GM23338 (cell line): ENCODE results near the gene GJA8. TPM values are rescaled to one million over a fixed set of nuclear protein-coding genes. Genes with fewer than 3 reads are reported as not detected.

Experiments
- ATAC-seq: fragments of 200-7000 bp; cut with Tn5 transposase; 3 replicates; pipeline ENCODE4 v1.9.1; 2020
- DNase-seq: peaks from one replicate; pipeline ENCODE4 v3.0.0-alpha.2; 2015; ENCODE audit warnings: low spot score
- H2AFZ ChIP-seq: fragments of 200-600 bp; sonication (generic); 2 replicates; pipeline ENCODE4 v1.8.0; 2016; ENCODE audit warnings: antibody characterized with exemption, mild to moderate bottlenecking, moderate library complexity
- H3F3A ChIP-seq: fragments of 200-600 bp; sonication (generic); replicated peaks from 2 replicates; pipeline ENCODE4 v1.8.0; 2017; ENCODE audit warnings: antibody characterized with exemption, mixed run types, low read depth
- H3K27ac ChIP-seq: fragments of 200-600 bp; sonication (generic); 2 replicates; pipeline ENCODE4 v1.6.1; 2016; ENCODE audit warnings: low read depth
- H3K27me3 ChIP-seq: fragments of 200-600 bp; sonication (generic); 2 replicates; pipeline ENCODE4 v1.8.0; 2016; ENCODE audit warnings: mild to moderate bottlenecking, mixed run types, moderate library complexity; ENCODE audit not compliant: insufficient read depth
- H3K36me3 ChIP-seq: fragments of 200-600 bp; sonication (generic); 2 replicates; pipeline ENCODE4 v1.8.0; 2016; ENCODE audit warnings: mild to moderate bottlenecking; ENCODE audit not compliant: insufficient read depth
- H3K4me1 ChIP-seq: fragments of 200-600 bp; sonication (generic); 2 replicates; pipeline ENCODE4 v1.8.0; 2016; ENCODE audit warnings: mild to moderate bottlenecking, moderate library complexity; ENCODE audit not compliant: insufficient read depth
- H3K4me2 ChIP-seq: fragments of 200-600 bp; sonication (generic); 2 replicates; pipeline ENCODE4 v1.7.1; 2017; ENCODE audit warnings: mixed run types
- H3K4me3 ChIP-seq: fragments of 200-600 bp; sonication (generic); 2 replicates; pipeline ENCODE4 v1.6.1; 2016; ENCODE audit warnings: mixed run types
- H3K79me2 ChIP-seq: fragments of 200-600 bp; sonication (generic); replicated peaks from 2 replicates; pipeline ENCODE4 v1.8.0; 2017; ENCODE audit warnings: mild to moderate bottlenecking; ENCODE audit not compliant: insufficient read depth
- H3K9me2 ChIP-seq: fragments of 200-600 bp; sonication (generic); 2 replicates; pipeline ENCODE4 v1.8.0; 2017; ENCODE audit not compliant: insufficient read depth
- H4K20me1 ChIP-seq: fragments of 200-600 bp; sonication (generic); replicated peaks from 2 replicates; pipeline ENCODE4 v1.8.0; 2017; ENCODE audit warnings: mild to moderate bottlenecking; ENCODE audit not compliant: insufficient read depth
- H3K27ac Mint-ChIP-seq: 2 replicates; pipeline ENCODE4 v1.8.0; 2020; ENCODE audit warnings: inconsistent platforms, mild to moderate bottlenecking, moderate library complexity, mixed read lengths
- H3K27me3 Mint-ChIP-seq: 3 replicates; pipeline ENCODE4 v1.8.0; 2022; ENCODE audit warnings: low read depth, mild to moderate bottlenecking, moderate library complexity, mixed read lengths, inconsistent platforms; ENCODE audit not compliant: insufficient read depth, poor library complexity
- H3K36me3 Mint-ChIP-seq: 3 replicates; pipeline ENCODE4 v1.8.0; 2021; ENCODE audit warnings: low read depth, mild to moderate bottlenecking, inconsistent platforms, moderate library complexity, mixed read lengths
- H3K4me1 Mint-ChIP-seq: 3 replicates; pipeline ENCODE4 v1.8.0; 2020; ENCODE audit warnings: mild to moderate bottlenecking, inconsistent platforms, mixed read lengths
- H3K4me3 Mint-ChIP-seq: 3 replicates; pipeline ENCODE4 v1.8.0; 2021; ENCODE audit warnings: moderate library complexity, mild to moderate bottlenecking, inconsistent platforms, mixed read lengths
- H3K9me3 Mint-ChIP-seq: 3 replicates; pipeline ENCODE4 v1.8.0; 2020; ENCODE audit warnings: moderate library complexity, mild to moderate bottlenecking, inconsistent platforms, mixed read lengths
- EZH2 ChIP-seq: fragments of 200-600 bp; sonication (generic); IDR thresholded peaks from one replicate; pipeline ENCODE4 v1.8.0; 2017; ENCODE audit warnings: antibody characterized with exemption, mild to moderate bottlenecking, low read depth; ENCODE audit not compliant: unreplicated experiment
- polyA plus RNA-seq: library from polyadenylated mRNA; unstranded; fragments of >200 nt; fragmentation: Nextera tagmentation; extraction: Ambion mirVana; gene quantifications from 2 replicates; pipeline ENCODE4 v1.2.1, GENCODE V29; 2016
- total RNA-seq: library from RNA; depleted of rRNA; stranded (reverse); fragments of >200 nt; shearing (Covaris generic); gene quantifications from 2 replicates; pipeline ENCODE4 v1.2.3, GENCODE V29; 2014
- TF ChIP-seq, protein P1 (sequence below), 2 experiments: fragments of 200-600 bp in 1 of 2; sonication (generic) in 1 of 2; conservative IDR thresholded peaks; 2 replicates each; pipeline versions ENCODE4 v1.5.1 to v1.6.1; 2016 to 2017; ENCODE audit warnings: antibody characterized with exemption in 2 of 2, low read depth in 2 of 2, mild to moderate bottlenecking in 2 of 2, moderate library complexity in 1 of 2
- TF ChIP-seq, protein P2 (sequence below): fragments of 250-450 bp; sonication (Bioruptor Pico); IDR thresholded peaks from 2 replicates; pipeline ENCODE4 v1.5.0; 2020; ENCODE audit warnings: mild to moderate bottlenecking, moderate library complexity

Gene GJA8
- total and polyA plus RNA-seq, 2 experiments from 2014 or later, result not detected

- TF ChIP-seq, protein P1, sequence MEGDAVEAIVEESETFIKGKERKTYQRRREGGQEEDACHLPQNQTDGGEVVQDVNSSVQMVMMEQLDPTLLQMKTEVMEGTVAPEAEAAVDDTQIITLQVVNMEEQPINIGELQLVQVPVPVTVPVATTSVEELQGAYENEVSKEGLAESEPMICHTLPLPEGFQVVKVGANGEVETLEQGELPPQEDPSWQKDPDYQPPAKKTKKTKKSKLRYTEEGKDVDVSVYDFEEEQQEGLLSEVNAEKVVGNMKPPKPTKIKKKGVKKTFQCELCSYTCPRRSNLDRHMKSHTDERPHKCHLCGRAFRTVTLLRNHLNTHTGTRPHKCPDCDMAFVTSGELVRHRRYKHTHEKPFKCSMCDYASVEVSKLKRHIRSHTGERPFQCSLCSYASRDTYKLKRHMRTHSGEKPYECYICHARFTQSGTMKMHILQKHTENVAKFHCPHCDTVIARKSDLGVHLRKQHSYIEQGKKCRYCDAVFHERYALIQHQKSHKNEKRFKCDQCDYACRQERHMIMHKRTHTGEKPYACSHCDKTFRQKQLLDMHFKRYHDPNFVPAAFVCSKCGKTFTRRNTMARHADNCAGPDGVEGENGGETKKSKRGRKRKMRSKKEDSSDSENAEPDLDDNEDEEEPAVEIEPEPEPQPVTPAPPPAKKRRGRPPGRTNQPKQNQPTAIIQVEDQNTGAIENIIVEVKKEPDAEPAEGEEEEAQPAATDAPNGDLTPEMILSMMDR (conservative IDR thresholded peaks at IDR 0.05; ENCODE audit: low read depth in 2 of 2), result no peak
Observed at GRCh38 chr1:147878022-147878421, 24.6 kb upstream of the GJA8 start (continued).

GRCh38 chr1:147879911-147880310 lies 22.7 kb upstream of the GJA8 start:
- Mint-ChIP-seq H3K4me3 (no peak overlapping the region), H3K27ac (no peak overlapping the region), H3K36me3 (peaks cover 8% of the 10 kb centered on the region; the same call in 2 of the 3 replicates), H3K4me1 (peaks cover 5% of the 10 kb centered on the region), H3K9me3 (peaks cover 12% of the 10 kb centered on the region), H3K27me3 (peaks cover 2% of the 10 kb centered on the region)
- H3K4me2 ChIP-seq, result no peak overlapping the region
- H3K4me1 ChIP-seq, result no peaks in the 10 kb centered on the region
- H3K4me3 ChIP-seq, result no peak overlapping the region
- TF ChIP-seq, protein P2, sequence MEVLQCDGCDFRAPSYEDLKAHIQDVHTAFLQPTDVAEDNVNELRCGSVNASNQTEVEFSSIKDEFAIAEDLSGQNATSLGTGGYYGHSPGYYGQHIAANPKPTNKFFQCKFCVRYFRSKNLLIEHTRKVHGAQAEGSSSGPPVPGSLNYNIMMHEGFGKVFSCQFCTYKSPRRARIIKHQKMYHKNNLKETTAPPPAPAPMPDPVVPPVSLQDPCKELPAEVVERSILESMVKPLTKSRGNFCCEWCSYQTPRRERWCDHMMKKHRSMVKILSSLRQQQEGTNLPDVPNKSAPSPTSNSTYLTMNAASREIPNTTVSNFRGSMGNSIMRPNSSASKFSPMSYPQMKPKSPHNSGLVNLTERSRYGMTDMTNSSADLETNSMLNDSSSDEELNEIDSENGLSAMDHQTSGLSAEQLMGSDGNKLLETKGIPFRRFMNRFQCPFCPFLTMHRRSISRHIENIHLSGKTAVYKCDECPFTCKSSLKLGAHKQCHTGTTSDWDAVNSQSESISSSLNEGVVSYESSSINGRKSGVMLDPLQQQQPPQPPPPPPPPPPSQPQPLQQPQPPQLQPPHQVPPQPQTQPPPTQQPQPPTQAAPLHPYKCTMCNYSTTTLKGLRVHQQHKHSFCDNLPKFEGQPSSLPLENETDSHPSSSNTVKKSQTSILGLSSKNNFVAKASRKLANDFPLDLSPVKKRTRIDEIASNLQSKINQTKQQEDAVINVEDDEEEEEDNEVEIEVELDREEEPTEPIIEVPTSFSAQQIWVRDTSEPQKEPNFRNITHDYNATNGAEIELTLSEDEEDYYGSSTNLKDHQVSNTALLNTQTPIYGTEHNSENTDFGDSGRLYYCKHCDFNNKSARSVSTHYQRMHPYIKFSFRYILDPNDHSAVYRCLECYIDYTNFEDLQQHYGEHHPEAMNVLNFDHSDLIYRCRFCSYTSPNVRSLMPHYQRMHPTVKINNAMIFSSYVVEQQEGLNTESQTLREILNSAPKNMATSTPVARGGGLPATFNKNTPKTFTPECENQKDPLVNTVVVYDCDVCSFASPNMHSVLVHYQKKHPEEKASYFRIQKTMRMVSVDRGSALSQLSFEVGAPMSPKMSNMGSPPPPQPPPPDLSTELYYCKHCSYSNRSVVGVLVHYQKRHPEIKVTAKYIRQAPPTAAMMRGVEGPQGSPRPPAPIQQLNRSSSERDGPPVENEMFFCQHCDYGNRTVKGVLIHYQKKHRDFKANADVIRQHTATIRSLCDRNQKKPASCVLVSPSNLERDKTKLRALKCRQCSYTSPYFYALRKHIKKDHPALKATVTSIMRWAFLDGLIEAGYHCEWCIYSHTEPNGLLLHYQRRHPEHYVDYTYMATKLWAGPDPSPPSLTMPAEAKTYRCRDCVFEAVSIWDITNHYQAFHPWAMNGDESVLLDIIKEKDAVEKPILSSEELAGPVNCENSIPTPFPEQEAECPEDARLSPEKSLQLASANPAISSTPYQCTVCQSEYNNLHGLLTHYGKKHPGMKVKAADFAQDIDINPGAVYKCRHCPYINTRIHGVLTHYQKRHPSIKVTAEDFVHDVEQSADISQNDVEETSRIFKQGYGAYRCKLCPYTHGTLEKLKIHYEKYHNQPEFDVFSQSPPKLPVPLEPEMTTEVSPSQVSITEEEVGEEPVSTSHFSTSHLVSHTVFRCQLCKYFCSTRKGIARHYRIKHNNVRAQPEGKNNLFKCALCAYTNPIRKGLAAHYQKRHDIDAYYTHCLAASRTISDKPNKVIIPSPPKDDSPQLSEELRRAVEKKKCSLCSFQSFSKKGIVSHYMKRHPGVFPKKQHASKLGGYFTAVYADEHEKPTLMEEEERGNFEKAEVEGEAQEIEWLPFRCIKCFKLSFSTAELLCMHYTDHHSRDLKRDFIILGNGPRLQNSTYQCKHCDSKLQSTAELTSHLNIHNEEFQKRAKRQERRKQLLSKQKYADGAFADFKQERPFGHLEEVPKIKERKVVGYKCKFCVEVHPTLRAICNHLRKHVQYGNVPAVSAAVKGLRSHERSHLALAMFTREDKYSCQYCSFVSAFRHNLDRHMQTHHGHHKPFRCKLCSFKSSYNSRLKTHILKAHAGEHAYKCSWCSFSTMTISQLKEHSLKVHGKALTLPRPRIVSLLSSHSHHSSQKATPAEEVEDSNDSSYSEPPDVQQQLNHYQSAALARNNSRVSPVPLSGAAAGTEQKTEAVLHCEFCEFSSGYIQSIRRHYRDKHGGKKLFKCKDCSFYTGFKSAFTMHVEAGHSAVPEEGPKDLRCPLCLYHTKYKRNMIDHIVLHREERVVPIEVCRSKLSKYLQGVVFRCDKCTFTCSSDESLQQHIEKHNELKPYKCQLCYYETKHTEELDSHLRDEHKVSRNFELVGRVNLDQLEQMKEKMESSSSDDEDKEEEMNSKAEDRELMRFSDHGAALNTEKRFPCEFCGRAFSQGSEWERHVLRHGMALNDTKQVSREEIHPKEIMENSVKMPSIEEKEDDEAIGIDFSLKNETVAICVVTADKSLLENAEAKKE (CRISPR knock-in tag), result no peak
- TF ChIP-seq, protein P1 (conservative IDR thresholded peaks at IDR 0.05; ENCODE audit: low read depth in 2 of 2), result no peak
- TF ChIP-seq EZH2, result no peak
- ATAC-seq (no peak), DNase-seq (no peak)
- no peak overlapping the region for H3K27ac ChIP-seq
- H3K79me2 ChIP-seq, result no peaks in the 10 kb centered on the region
- no peaks in the 10 kb centered on the region for H4K20me1 ChIP-seq
- no peak overlapping the region for H2AFZ ChIP-seq
- no peaks in the 10 kb centered on the region for H3F3A ChIP-seq
- H3K36me3 ChIP-seq, result 0 out of 2 replicates have a peak, but pooled peaks cover 7% of the 10 kb centered on the region
- peaks cover 7% of the 10 kb centered on the region for H3K9me2 ChIP-seq
- H3K27me3 ChIP-seq, result no peaks in the 10 kb centered on the region
